Measurements from ENCODE around the gene EIF2AK2. TPM values are rescaled to one million over a fixed set of nuclear protein-coding genes. Genes with fewer than 3 reads are reported as not detected.
"Not testable (repeated sequence)": the region's sequence is repeated elsewhere in the genome, so short reads cannot be mapped to it uniquely, and the experiment has no call there.

Gene EIF2AK2
- total RNA-seq, 5 donors from 2014 or later (not counting 1 experiment from before 2014, with no cell fraction given), result 21.7 to 37.5 (median 31.3) TPM

GRCh38 chr2:37201208-37201607 lies 44.4 kb upstream of the EIF2AK2 start:
- Mint-ChIP-seq H3K27ac (peak overlapping the region in 1 of 2 donors; percentile 41), H3K4me1 (peaks cover 43 to 58% (median 46%) of the 10 kb centered on the region in 3 donors), H3K27me3 (no peaks in the 10 kb centered on the region), H3K9me3 (peaks cover 4 to 10% (median 8%) of the 10 kb centered on the region in 3 donors), H3K36me3 (peaks cover 56% of the 10 kb centered on the region), H3K4me3 (no peak overlapping the region)
- peaks cover 4 to 23% of the 10 kb centered on the region in 2 experiments for H3K4me1 ChIP-seq (ENCODE audit: control insufficient read depth in 1 of 2, extremely low read depth in 1 of 2, insufficient read depth in 2 of 2, low read length in 2 of 2)
- H3K4me3 ChIP-seq (ENCODE audit: control insufficient read depth in 1 of 2, extremely low read depth in 1 of 2, low read length in 1 of 2), result no peak overlapping the region
- no peak for ATAC-seq (replicated peaks in 1 of 4)
- ChIA-PET POLR2A (interaction anchor here in 1 of 2 donors (0.6 kb wide), 1 partner anchor 9 kb away, joined by 3 read pairs; no protein-coding TSS in a partner anchor), CTCF (no interaction called here)
- no peak for DNase-seq
- WGBS (ENCODE audit: insufficient coverage), result no CpG with 5 or more reads among the region's 1 CpG
- peaks cover 6 to 44% of the 10 kb centered on the region in 2 donors for H3K36me3 ChIP-seq (ENCODE audit: control insufficient read depth in 2 of 2, extremely low read depth in 1 of 2, insufficient read depth in 1 of 2, low read length in 1 of 2)
- H3K9me3 ChIP-seq, result no peaks in the 10 kb centered on the region
- H3K27ac ChIP-seq (ENCODE audit: low read length), result peak overlapping the region; percentile 22
- H3K27me3 ChIP-seq (replicated peaks in 1 of 2; ENCODE audit: control insufficient read depth in 2 of 2, extremely low read depth in 1 of 2, insufficient read depth in 2 of 2, low read length in 1 of 2), result no peaks in the 10 kb centered on the region

GRCh38 chr2:37198681-37199065 lies 41.9 kb upstream of the EIF2AK2 start:
- Mint-ChIP-seq H3K4me3 (peak overlapping the region in 2 of 3 donors; percentile 17 to 25), H3K36me3 (peaks cover 33% of the 10 kb centered on the region), H3K9me3 (peaks cover 2 to 3% (median 3%) of the 10 kb centered on the region in 3 donors), H3K27me3 (no peaks in the 10 kb centered on the region), H3K27ac (peak overlapping the region in 1 of 2 donors; percentile 28), H3K4me1 (peaks cover 36 to 51% (median 45%) of the 10 kb centered on the region in 3 donors)
- Histone ChIP-seq H3K27me3 (replicated peaks in 1 of 2; ENCODE audit: control insufficient read depth in 2 of 2, extremely low read depth in 1 of 2, insufficient read depth in 2 of 2, low read length in 1 of 2) (no peaks in the 10 kb centered on the region), H3K36me3 (ENCODE audit: control insufficient read depth in 2 of 2, extremely low read depth in 1 of 2, insufficient read depth in 1 of 2, low read length in 1 of 2) (peaks cover 6 to 25% of the 10 kb centered on the region in 2 donors), H3K4me1 (ENCODE audit: control insufficient read depth in 1 of 2, extremely low read depth in 1 of 2, insufficient read depth in 2 of 2, low read length in 2 of 2) (peaks cover 4 to 29% of the 10 kb centered on the region in 2 experiments), H3K4me3 (ENCODE audit: control insufficient read depth in 1 of 2, extremely low read depth in 1 of 2, low read length in 1 of 2) (no peak overlapping the region), H3K9me3 (no peaks in the 10 kb centered on the region), H3K27ac (ENCODE audit: low read length) (no peak overlapping the region)
- ATAC-seq (replicated peaks in 1 of 4), result no peak
- ChIA-PET CTCF (interaction anchor here in 1 of 2 donors (0.6 kb wide), 1 partner anchor 697 kb away, joined by 5 read pairs; no protein-coding TSS in a partner anchor), POLR2A (interaction anchor here in 1 of 2 donors (0.6 kb wide), 1 partner anchor 135 kb away, joined by 4 read pairs; no protein-coding TSS in a partner anchor)
- DNase-seq, result no peak
- 100% methylated on average over 3 of the region's 8 CpGs for WGBS (ENCODE audit: insufficient coverage)

- peak within 1 kb of the TSS; percentile 86 to 99 (median 99) for H3K4me3 Mint-ChIP-seq
- H3K4me3 ChIP-seq (ENCODE audit: control insufficient read depth in 1 of 2, extremely low read depth in 1 of 2, low read length in 1 of 2), result peak within 1 kb of the TSS; percentile 64 to 87
- POLR2A ChIA-PET, result interaction anchor here in 1 of 2 donors (0.6 to 1.1 kb wide), 3 partner anchors 32 to 1470 kb away, joined by 3 to 5 read pairs (median 3); partner anchors contain the start of genes CEBPZ and NDUFAF7
Observed at GRCh38 chr2:37196320-37197195, 39.8 kb upstream of the EIF2AK2 start, which contains the start of gene CEBPZOS. Gene CEBPZOS (plus strand): TSS chr2:37196496. CDS start chr2:37199705, 3,209 bp downstream.

GRCh38 chr2:37195862-37196319 lies 39.1 kb upstream of the EIF2AK2 start:
- Mint-ChIP-seq H3K4me3 (peak overlapping the region; percentile 86 to 99 (median 99)), H3K4me1 (peaks cover 34 to 40% (median 36%) of the 10 kb centered on the region in 3 donors), H3K27ac (peak overlapping the region; percentile 97 to 99), H3K36me3 (peaks cover 13% of the 10 kb centered on the region)
- WGBS (ENCODE audit: insufficient coverage), result 93% methylated on average over 11 of the region's 20 CpGs
- POLR2A ChIA-PET; CTCF ChIA-PET; H3K9me3 ChIP-seq; DNase-seq; H3K9me3 Mint-ChIP-seq; H3K27me3 ChIP-seq (replicated peaks in 1 of 2; ENCODE audit: control insufficient read depth in 2 of 2, extremely low read depth in 1 of 2, insufficient read depth in 2 of 2, low read length in 1 of 2); H3K27me3 Mint-ChIP-seq; H3K36me3 ChIP-seq (ENCODE audit: control insufficient read depth in 2 of 2, extremely low read depth in 1 of 2, insufficient read depth in 1 of 2, low read length in 1 of 2); ATAC-seq (replicated peaks in 1 of 4): not testable (repeated sequence)
- peak overlapping the region; percentile 64 to 87 for H3K4me3 ChIP-seq (ENCODE audit: control insufficient read depth in 1 of 2, extremely low read depth in 1 of 2, low read length in 1 of 2)
- peaks cover 4 to 29% of the 10 kb centered on the region in 2 experiments for H3K4me1 ChIP-seq (ENCODE audit: control insufficient read depth in 1 of 2, extremely low read depth in 1 of 2, insufficient read depth in 2 of 2, low read length in 2 of 2)
- peak overlapping the region; percentile 50 for H3K27ac ChIP-seq (ENCODE audit: low read length)

More at GRCh38 chr2:37196320-37197195, 39.8 kb upstream of the EIF2AK2 start, which contains the start of gene CEBPZOS:
- Histone ChIP-seq H3K4me1 (ENCODE audit: control insufficient read depth in 1 of 2, extremely low read depth in 1 of 2, insufficient read depth in 2 of 2, low read length in 2 of 2) (peaks cover 4 to 29% of the 10 kb centered on the region in 2 experiments), H3K36me3 (ENCODE audit: control insufficient read depth in 2 of 2, extremely low read depth in 1 of 2, insufficient read depth in 1 of 2, low read length in 1 of 2) (peaks cover 0 to 14% of the 10 kb centered on the region in 2 donors), H3K27me3 (replicated peaks in 1 of 2; ENCODE audit: control insufficient read depth in 2 of 2, extremely low read depth in 1 of 2, insufficient read depth in 2 of 2, low read length in 1 of 2) (no peaks in the 10 kb centered on the region), H3K27ac (ENCODE audit: low read length) (peak within 1 kb of the TSS; percentile 50), H3K9me3 (no peaks in the 10 kb centered on the region)
- Mint-ChIP-seq H3K36me3 (peaks cover 17% of the 10 kb centered on the region), H3K27me3 (no peaks in the 10 kb centered on the region), H3K9me3 (no peaks in the 10 kb centered on the region), H3K4me1 (peaks cover 36 to 46% (median 38%) of the 10 kb centered on the region in 3 donors), H3K27ac (peak within 1 kb of the TSS; percentile 97 to 99)
- CTCF ChIA-PET, result interaction anchor here in 1 of 2 donors (0.5 to 0.8 kb wide), 3 partner anchors 22 to 47 kb away, joined by 3 to 7 read pairs (median 3); no protein-coding TSS in a partner anchor
- ATAC-seq (replicated peaks in 1 of 4), result peak; percentile 87 to 92 (median 90)
- under 1% methylated on average over 51 of the region's 72 CpGs for WGBS (ENCODE audit: insufficient coverage)
- peak; percentile 70 to 94 (median 84) for DNase-seq

- no peak for ATAC-seq (replicated peaks in 1 of 4)
Observed at GRCh38 chr2:37192551-37192950, 35.8 kb upstream of the EIF2AK2 start.

GRCh38 chr2:37191747-37192146 lies 35.0 kb upstream of the EIF2AK2 start:
- H3K27me3 ChIP-seq (replicated peaks in 1 of 2; ENCODE audit: control insufficient read depth in 2 of 2, extremely low read depth in 1 of 2, insufficient read depth in 2 of 2, low read length in 1 of 2), result no peaks in the 10 kb centered on the region
- H3K4me3 ChIP-seq (ENCODE audit: control insufficient read depth in 1 of 2, extremely low read depth in 1 of 2, low read length in 1 of 2), result no peak overlapping the region
- H3K27ac ChIP-seq (ENCODE audit: low read length), result no peak overlapping the region
- Mint-ChIP-seq H3K27me3 (peaks cover 3% of the 10 kb centered on the region in 2 donors), H3K36me3 (peaks cover 4% of the 10 kb centered on the region), H3K9me3 (no peaks in the 10 kb centered on the region), H3K4me3 (no peak overlapping the region), H3K4me1 (peaks cover 4 to 6% (median 5%) of the 10 kb centered on the region in 3 donors), H3K27ac (no peak overlapping the region)
- peaks cover 0 to 7% of the 10 kb centered on the region in 2 experiments for H3K4me1 ChIP-seq (ENCODE audit: control insufficient read depth in 1 of 2, extremely low read depth in 1 of 2, insufficient read depth in 2 of 2, low read length in 2 of 2)
- no peaks in the 10 kb centered on the region for H3K36me3 ChIP-seq (ENCODE audit: control insufficient read depth in 2 of 2, extremely low read depth in 1 of 2, insufficient read depth in 1 of 2, low read length in 1 of 2)
- POLR2A ChIA-PET, result interaction anchor here in 1 of 2 donors (0.5 kb wide), 1 partner anchor 161 kb away, joined by 3 read pairs; no protein-coding TSS in a partner anchor
- CTCF ChIA-PET, result no interaction called here
- DNase-seq, result no peak
- ATAC-seq (replicated peaks in 1 of 4), result no peak
- WGBS (ENCODE audit: insufficient coverage), result 80% methylated on average over 2 of the region's 6 CpGs
- H3K9me3 ChIP-seq, result no peaks in the 10 kb centered on the region

More at GRCh38 chr2:37192551-37192950, 35.8 kb upstream of the EIF2AK2 start:
- CTCF ChIA-PET, result interaction anchor here in 1 of 2 donors (0.6 kb wide), 1 partner anchor 1756 kb away, joined by 5 read pairs; no protein-coding TSS in a partner anchor
- POLR2A ChIA-PET, result interaction anchor here in 1 of 2 donors (0.7 kb wide), 1 partner anchor 51 kb away, joined by 3 read pairs; no protein-coding TSS in a partner anchor
- H3K27ac Mint-ChIP-seq, result no peak overlapping the region
- H3K4me3 Mint-ChIP-seq, result no peak overlapping the region
- no peaks in the 10 kb centered on the region for H3K9me3 ChIP-seq
- peaks cover 4 to 15% of the 10 kb centered on the region in 2 experiments for H3K4me1 ChIP-seq (ENCODE audit: control insufficient read depth in 1 of 2, extremely low read depth in 1 of 2, insufficient read depth in 2 of 2, low read length in 2 of 2)
- no peaks in the 10 kb centered on the region for H3K9me3 Mint-ChIP-seq
- no peaks in the 10 kb centered on the region for H3K27me3 ChIP-seq (replicated peaks in 1 of 2; ENCODE audit: control insufficient read depth in 2 of 2, extremely low read depth in 1 of 2, insufficient read depth in 2 of 2, low read length in 1 of 2)
- no peaks in the 10 kb centered on the region for H3K36me3 ChIP-seq (ENCODE audit: control insufficient read depth in 2 of 2, extremely low read depth in 1 of 2, insufficient read depth in 1 of 2, low read length in 1 of 2)
- peaks cover 4% of the 10 kb centered on the region for H3K36me3 Mint-ChIP-seq
- DNase-seq, result no peak
- no peak overlapping the region for H3K27ac ChIP-seq (ENCODE audit: low read length)
- no peak overlapping the region for H3K4me3 ChIP-seq (ENCODE audit: control insufficient read depth in 1 of 2, extremely low read depth in 1 of 2, low read length in 1 of 2)
- no CpG with 5 or more reads among the region's 1 CpG for WGBS (ENCODE audit: insufficient coverage)
- H3K27me3 Mint-ChIP-seq, result peaks cover 0 to 3% of the 10 kb centered on the region in 2 donors
- peaks cover 12 to 13% (median 12%) of the 10 kb centered on the region in 3 donors for H3K4me1 Mint-ChIP-seq

Data from T-cell (primary cell).